HK-2 (cell line): Measurements from ENCODE around the gene LILRA1.
"Not testable (repeated sequence)": the region's sequence is repeated elsewhere in the genome, so short reads cannot be mapped to it uniquely, and the experiment has no call there.

Experiments used
- DNase-seq: peaks from one replicate; pipeline ENCODE4 v3.0.0-alpha.2; 2018; ENCODE audit not compliant: unreplicated experiment

LILRA1 gene

GRCh38 chr19:54577334-54577733 lies 16.1 kb upstream of the LILRA1 start:
- no peak for DNase-seq

GRCh38 chr19:54578268-54578667 lies 15.2 kb upstream of the LILRA1 start:
- DNase-seq: not testable (repeated sequence)

- no peak for DNase-seq
Observed at GRCh38 chr19:54586397-54586796, 7.0 kb upstream of the LILRA1 start.

- DNase-seq: no peak
Observed at GRCh38 chr19:54587026-54587425, 6.4 kb upstream of the LILRA1 start.

GRCh38 chr19:54593931-54594626 lies 647 bp downstream of the LILRA1 start:
- not testable (repeated sequence) for DNase-seq

GRCh38 chr19:54594737-54595136 lies 1.3 kb downstream of the LILRA1 start:
- DNase-seq: no peak

GRCh38 chr19:54595680-54596436 lies 2.4 kb downstream of the LILRA1 start:
- DNase-seq: not testable (repeated sequence)

- no peak for DNase-seq
Observed at GRCh38 chr19:54600212-54600611, 6.8 kb downstream of the LILRA1 start.

- no peak for DNase-seq
Observed at GRCh38 chr19:54606230-54606629, 12.8 kb downstream of the LILRA1 start.

- no peak for DNase-seq
Observed at GRCh38 chr19:54606891-54607784, 13.7 kb downstream of the LILRA1 start.

- DNase-seq: no peak
Observed at GRCh38 chr19:54607785-54608150, 14.3 kb downstream of the LILRA1 start.

- no peak for DNase-seq
Observed at GRCh38 chr19:54608205-54608604, 14.8 kb downstream of the LILRA1 start.

GRCh38 chr19:54608792-54609191 lies 15.4 kb downstream of the LILRA1 start:
- no peak for DNase-seq

- no peak for DNase-seq
Observed at GRCh38 chr19:54609356-54609791, 15.9 kb downstream of the LILRA1 start.

GRCh38 chr19:54612428-54612827 lies 19.0 kb downstream of the LILRA1 start:
- no peak for DNase-seq

GRCh38 chr19:54614726-54615125 lies 21.3 kb downstream of the LILRA1 start:
- DNase-seq: no peak

GRCh38 chr19:54616057-54616456 lies 22.6 kb downstream of the LILRA1 start:
- DNase-seq: no peak

GRCh38 chr19:54616821-54617560 lies 23.6 kb downstream of the LILRA1 start:
- no peak for DNase-seq

- no peak for DNase-seq
Observed at GRCh38 chr19:54620464-54620863, 27.0 kb downstream of the LILRA1 start.

GRCh38 chr19:54622431-54622830 lies 29.0 kb downstream of the LILRA1 start:
- DNase-seq: no peak

GRCh38 chr19:54624234-54624633 lies 30.8 kb downstream of the LILRA1 start:
- DNase-seq: not testable (repeated sequence)
